Measurements from ENCODE around the gene NAAA.
"Not testable (repeated sequence)": the region's sequence is repeated elsewhere in the genome, so short reads cannot be mapped to it uniquely, and the experiment has no call there.

Gene NAAA

GRCh38 chr4:75920327-75920726 lies 20.5 kb downstream of the NAAA start:
- TF ChIP-seq, protein P1, sequence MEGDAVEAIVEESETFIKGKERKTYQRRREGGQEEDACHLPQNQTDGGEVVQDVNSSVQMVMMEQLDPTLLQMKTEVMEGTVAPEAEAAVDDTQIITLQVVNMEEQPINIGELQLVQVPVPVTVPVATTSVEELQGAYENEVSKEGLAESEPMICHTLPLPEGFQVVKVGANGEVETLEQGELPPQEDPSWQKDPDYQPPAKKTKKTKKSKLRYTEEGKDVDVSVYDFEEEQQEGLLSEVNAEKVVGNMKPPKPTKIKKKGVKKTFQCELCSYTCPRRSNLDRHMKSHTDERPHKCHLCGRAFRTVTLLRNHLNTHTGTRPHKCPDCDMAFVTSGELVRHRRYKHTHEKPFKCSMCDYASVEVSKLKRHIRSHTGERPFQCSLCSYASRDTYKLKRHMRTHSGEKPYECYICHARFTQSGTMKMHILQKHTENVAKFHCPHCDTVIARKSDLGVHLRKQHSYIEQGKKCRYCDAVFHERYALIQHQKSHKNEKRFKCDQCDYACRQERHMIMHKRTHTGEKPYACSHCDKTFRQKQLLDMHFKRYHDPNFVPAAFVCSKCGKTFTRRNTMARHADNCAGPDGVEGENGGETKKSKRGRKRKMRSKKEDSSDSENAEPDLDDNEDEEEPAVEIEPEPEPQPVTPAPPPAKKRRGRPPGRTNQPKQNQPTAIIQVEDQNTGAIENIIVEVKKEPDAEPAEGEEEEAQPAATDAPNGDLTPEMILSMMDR (IDR thresholded peaks at IDR 0.05; ENCODE audit: control extremely low read depth, extremely low read depth, low read depth, missing control alignments) = no peak
- no peak for DNase-seq (ENCODE audit: extremely low spot score)
- POLR2A ChIA-PET = no interaction called here
- CTCF ChIA-PET = interaction anchor here (1.3 kb wide), 1 partner anchor 25 kb away, joined by 3 read pairs; no protein-coding TSS in a partner anchor

DNA sequence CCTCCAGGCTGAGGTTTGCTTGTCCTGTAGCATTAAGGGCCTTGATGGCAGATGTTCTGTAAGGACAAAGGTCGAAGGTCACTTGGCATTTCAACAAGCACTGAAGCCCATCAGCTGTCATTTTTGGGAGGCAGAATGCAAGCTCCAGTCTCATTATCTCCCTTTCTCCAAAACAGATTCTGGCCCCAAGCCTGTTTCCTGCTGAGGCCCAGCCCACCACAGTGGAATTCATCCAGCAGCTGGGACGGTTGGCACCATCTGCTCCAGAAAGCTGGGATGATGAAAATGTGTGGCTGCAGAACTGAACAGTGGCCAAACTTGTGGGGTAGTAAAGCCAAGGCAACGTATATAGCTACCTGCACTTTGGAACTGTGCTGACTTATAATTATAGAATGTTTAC lies 20.9 kb downstream of the NAAA start:
- TF ChIP-seq, protein P1 (IDR thresholded peaks at IDR 0.05; ENCODE audit: control extremely low read depth, extremely low read depth, low read depth, missing control alignments) = no peak
- CTCF ChIA-PET = interaction anchor here (1.3 kb wide), 1 partner anchor 24 kb away, joined by 3 read pairs; no protein-coding TSS in a partner anchor
- DNase-seq (ENCODE audit: extremely low spot score) = no peak
- POLR2A ChIA-PET = no interaction called here

- TF ChIP-seq, protein P1 (IDR thresholded peaks at IDR 0.05; ENCODE audit: control extremely low read depth, extremely low read depth, low read depth, missing control alignments) = peak; percentile 73
- ChIA-PET CTCF (interaction anchor here (0.6 to 6.1 kb wide), 38 partner anchors 12 to 589 kb away, joined by 3 to 59 read pairs (median 4); partner anchors contain the start of genes NAAA, ODAPH and PPEF2), POLR2A (interaction anchor here (0.6 kb wide), 2 partner anchors 11 to 75 kb away, joined by 3 to 10 read pairs; partner anchors contain the start of gene SDAD1)
- peak; percentile 65 for DNase-seq (ENCODE audit: extremely low spot score)
These were observed 24.6 kb downstream of the NAAA start for GRCh38 chr4:75916091-75916661.

GRCh38 chr4:75912968-75913367 lies 27.8 kb downstream of the NAAA start:
- TF ChIP-seq, protein P1 (IDR thresholded peaks at IDR 0.05; ENCODE audit: control extremely low read depth, extremely low read depth, low read depth, missing control alignments) = no peak
- POLR2A ChIA-PET = no interaction called here
- CTCF ChIA-PET = interaction anchor here (0.8 to 6.1 kb wide), 4 partner anchors 9 to 157 kb away, joined by 3 to 59 read pairs (median 3); partner anchors contain the start of gene PPEF2
- DNase-seq (ENCODE audit: extremely low spot score) = no peak

DNA sequence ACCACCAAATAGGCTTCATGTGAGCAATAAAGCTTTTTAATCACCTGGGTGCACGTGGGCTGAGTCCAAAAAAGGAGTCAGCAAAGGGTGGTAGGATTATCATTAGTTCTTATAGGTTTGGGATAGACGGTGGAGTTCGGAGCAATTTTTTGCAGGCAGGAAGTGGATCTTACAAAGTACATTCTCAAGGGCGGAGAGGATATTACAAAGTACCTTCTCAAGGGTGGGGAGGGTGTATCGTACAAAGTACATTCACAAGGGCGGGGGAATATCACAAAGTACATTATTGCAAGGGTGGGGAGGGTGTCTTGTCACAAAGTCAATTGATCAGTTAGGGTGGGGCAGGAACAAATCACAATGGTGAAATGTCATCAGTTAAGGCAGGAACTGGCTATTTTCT lies 30.0 kb downstream of the NAAA start:
- CTCF ChIA-PET = interaction anchor here (6.1 to 10.7 kb wide), 2 partner anchors 6 to 17 kb away, joined by 59 to 88 read pairs; partner anchors contain the start of gene PPEF2
- POLR2A ChIA-PET; DNase-seq (ENCODE audit: extremely low spot score): not testable (repeated sequence)

- TF ChIP-seq, protein P1 (IDR thresholded peaks at IDR 0.05; ENCODE audit: control extremely low read depth, extremely low read depth, low read depth, missing control alignments) = no peak
- POLR2A ChIA-PET = no interaction called here
- no peak for DNase-seq (ENCODE audit: extremely low spot score)
- CTCF ChIA-PET = interaction anchor here (1.1 to 10.7 kb wide), 2 partner anchors 16 to 596 kb away, joined by 3 to 88 read pairs; no protein-coding TSS in a partner anchor
These were observed 31.4 kb downstream of the NAAA start for GRCh38 chr4:75909405-75909804.

GRCh38 chr4:75908555-75908954 lies 32.3 kb downstream of the NAAA start:
- ChIA-PET POLR2A (no interaction called here), CTCF (interaction anchor here (0.9 to 10.7 kb wide), 3 partner anchors 5 to 31 kb away, joined by 4 to 88 read pairs (median 59); no protein-coding TSS in a partner anchor)
- DNase-seq (ENCODE audit: extremely low spot score) = no peak
- TF ChIP-seq, protein P1 (IDR thresholded peaks at IDR 0.05; ENCODE audit: control extremely low read depth, extremely low read depth, low read depth, missing control alignments) = no peak
